HG03064 (cell line): ENCODE measurements around the gene CTNNA2.
"Not testable (repeated sequence)": the region's sequence is repeated elsewhere in the genome, so short reads cannot be mapped to it uniquely, and the experiment has no call there.

Source experiments
- ATAC-seq: cut with Tn5 transposase; IDR thresholded peaks from one replicate; pipeline ENCODE4 v1.9.1; 2021; ENCODE audit warnings: low read depth; ENCODE audit not compliant: unreplicated experiment

Gene CTNNA2

GRCh38 chr2:80167284-80167808, 654.5 kb downstream of the CTNNA2 start:
- no peak for ATAC-seq

- ATAC-seq = no peak
These were observed 655.2 kb downstream of the CTNNA2 start for GRCh38 chr2:80168037-80168436.

- ATAC-seq = no peak
These were observed 656.0 kb downstream of the CTNNA2 start for GRCh38 chr2:80168801-80169200.

GRCh38 chr2:80169811-80170594, 657.2 kb downstream of the CTNNA2 start:
- no peak for ATAC-seq

GRCh38 chr2:80185091-80185490, 672.2 kb downstream of the CTNNA2 start:
- no peak for ATAC-seq

- ATAC-seq = no peak
These were observed 673.4 kb downstream of the CTNNA2 start for GRCh38 chr2:80186262-80186661.

GRCh38 chr2:80187156-80187555, 674.3 kb downstream of the CTNNA2 start:
- no peak for ATAC-seq

GRCh38 chr2:80190166-80190565, 677.3 kb downstream of the CTNNA2 start:
- no peak for ATAC-seq

- ATAC-seq = no peak
These were observed 680.7 kb downstream of the CTNNA2 start for GRCh38 chr2:80193566-80193965.

- no peak for ATAC-seq
These were observed 682.2 kb downstream of the CTNNA2 start for GRCh38 chr2:80195034-80195433.

GRCh38 chr2:80198042-80198441, 685.2 kb downstream of the CTNNA2 start:
- no peak for ATAC-seq

GRCh38 chr2:80199504-80199903, 686.7 kb downstream of the CTNNA2 start:
- no peak for ATAC-seq

GRCh38 chr2:80203929-80204328, 691.1 kb downstream of the CTNNA2 start:
- not testable (repeated sequence) for ATAC-seq

- ATAC-seq = no peak
These were observed 692.6 kb downstream of the CTNNA2 start for GRCh38 chr2:80205498-80205897.

GRCh38 chr2:80209458-80209857, 696.6 kb downstream of the CTNNA2 start:
- no peak for ATAC-seq

GRCh38 chr2:80217446-80217845, 704.6 kb downstream of the CTNNA2 start:
- ATAC-seq = no peak

GRCh38 chr2:80222644-80223043, 709.8 kb downstream of the CTNNA2 start:
- no peak for ATAC-seq

- ATAC-seq = no peak
These were observed 718.6 kb downstream of the CTNNA2 start for GRCh38 chr2:80231421-80231820.

- no peak for ATAC-seq
These were observed 720.5 kb downstream of the CTNNA2 start for GRCh38 chr2:80233333-80233732.

- no peak for ATAC-seq
These were observed 726.0 kb downstream of the CTNNA2 start for GRCh38 chr2:80238692-80239469.

- no peak for ATAC-seq
These were observed 729.6 kb downstream of the CTNNA2 start for GRCh38 chr2:80242355-80242910.
